Naive B cell (primary cell): ENCODE measurements around the gene ABHD12B. TPM values are rescaled to one million over a fixed set of nuclear protein-coding genes. Genes with fewer than 3 reads are reported as not detected.
A peak's percentile ranks its signal among the peaks of the same experiment; 100 is the strongest.

Source experiments
- ATAC-seq, 2 donors: fragments of 150-1000 bp; cut with Tn5 transposase; 2 replicates each; pipeline ENCODE4 v1.10.0; 2021; ENCODE audit warnings: low read depth in 2 of 2, mild to moderate bottlenecking in 2 of 2, moderate library complexity in 2 of 2
- DNase-seq: peaks from one replicate; pipeline ENCODE4 v3.0.0; 2022
- H3K27ac Mint-ChIP-seq, 6 donors: one replicate each; pipeline ENCODE4 v1.8.0; 2020 to 2022; ENCODE audit warnings: mild to moderate bottlenecking in 6 of 6, mixed read lengths in 6 of 6, moderate library complexity in 5 of 6, inconsistent platforms in 2 of 6
- H3K27me3 Mint-ChIP-seq, 3 donors: one replicate each; pipeline ENCODE4 v1.8.0; 2021 to 2022; ENCODE audit warnings: mixed read lengths in 3 of 3, mild to moderate bottlenecking in 1 of 3
- H3K36me3 Mint-ChIP-seq, 2 donors: one replicate each; pipeline ENCODE4 v1.8.0; 2020 to 2022; ENCODE audit warnings: mixed read lengths in 2 of 2, inconsistent platforms in 1 of 2, mild to moderate bottlenecking in 1 of 2
- H3K4me1 Mint-ChIP-seq, 3 donors: one replicate each; pipeline ENCODE4 v1.8.0; 2020 to 2022; ENCODE audit warnings: mixed read lengths in 3 of 3, inconsistent platforms in 1 of 3, mild to moderate bottlenecking in 1 of 3, moderate library complexity in 1 of 3
- H3K4me3 Mint-ChIP-seq, 8 donors: one replicate each; pipeline ENCODE4 v1.8.0; 2020 to 2022; ENCODE audit warnings: mild to moderate bottlenecking in 8 of 8, mixed read lengths in 8 of 8, moderate library complexity in 8 of 8, inconsistent platforms in 2 of 8
- H3K9me3 Mint-ChIP-seq, 7 donors: one replicate each; pipeline ENCODE4 v1.8.0; 2020 to 2022; ENCODE audit warnings: mixed read lengths in 7 of 7, mild to moderate bottlenecking in 5 of 7, inconsistent platforms in 2 of 7, moderate library complexity in 1 of 7
- polyA plus RNA-seq, 6 donors: library from polyadenylated mRNA; unstranded; fragments of 300-500 nt; fragmentation: Illumina TruSeq; gene quantifications; one replicate each; pipeline ENCODE4 v1.2.3, GENCODE V29; 2021; ENCODE audit warnings: low read depth in 6 of 6

ABHD12B gene
- polyA plus RNA-seq, 6 donors from 2014 or later, result not detected

- Mint-ChIP-seq H3K27ac (peak overlapping the region; percentile 92 to 99 (median 99)), H3K36me3 (peaks cover 0 to 8% of the 10 kb centered on the region in 2 donors), H3K9me3 (no peaks in the 10 kb centered on the region), H3K4me3 (peak overlapping the region; percentile 85 to 99 (median 98)), H3K4me1 (peaks cover 59 to 72% (median 60%) of the 10 kb centered on the region in 3 donors), H3K27me3 (no peaks in the 10 kb centered on the region)
- ATAC-seq (no peak), DNase-seq (no peak)
Measured at GRCh38 chr14:50831726-50832168, 40.1 kb upstream of the ABHD12B start.

- H3K36me3 Mint-ChIP-seq, result peaks cover 0 to 8% of the 10 kb centered on the region in 2 donors
- H3K27ac Mint-ChIP-seq, result peak overlapping the region in 3 of 6 donors; percentile 80 to 99 (median 81)
- H3K9me3 Mint-ChIP-seq, result no peaks in the 10 kb centered on the region
- H3K4me1 Mint-ChIP-seq, result peaks cover 53 to 65% (median 56%) of the 10 kb centered on the region in 3 donors
- H3K4me3 Mint-ChIP-seq, result peak overlapping the region in 5 of 8 donors; percentile 52 to 99 (median 85)
- no peak for DNase-seq
- no peak for ATAC-seq
- no peaks in the 10 kb centered on the region for H3K27me3 Mint-ChIP-seq
Measured at GRCh38 chr14:50832935-50833630, 38.8 kb upstream of the ABHD12B start.

- Mint-ChIP-seq H3K27ac (peak overlapping the region; percentile 28 to 93 (median 91)), H3K4me3 (peak overlapping the region in 7 of 8 donors; percentile 12 to 84 (median 61)), H3K4me1 (peaks cover 45 to 62% (median 48%) of the 10 kb centered on the region in 3 donors), H3K27me3 (no peaks in the 10 kb centered on the region), H3K9me3 (no peaks in the 10 kb centered on the region), H3K36me3 (peaks cover 0 to 8% of the 10 kb centered on the region in 2 donors)
- DNase-seq (no peak), ATAC-seq (no peak)
Measured at GRCh38 chr14:50834802-50835276, 37.0 kb upstream of the ABHD12B start.

- H3K9me3 Mint-ChIP-seq, result no peaks in the 10 kb centered on the region
- H3K36me3 Mint-ChIP-seq, result peaks cover 0 to 8% of the 10 kb centered on the region in 2 donors
- ATAC-seq, result peak; percentile 39 to 47
- peak overlapping the region; percentile 11 to 84 (median 60) for H3K4me3 Mint-ChIP-seq
- peak overlapping the region; percentile 28 to 93 (median 91) for H3K27ac Mint-ChIP-seq
- peaks cover 44 to 59% (median 46%) of the 10 kb centered on the region in 3 donors for H3K4me1 Mint-ChIP-seq
- peak; percentile 70 for DNase-seq
- no peaks in the 10 kb centered on the region for H3K27me3 Mint-ChIP-seq
Measured at GRCh38 chr14:50835280-50835679, 36.6 kb upstream of the ABHD12B start.

GRCh38 chr14:50836515-50836914, 35.3 kb upstream of the ABHD12B start:
- peaks cover 41 to 59% (median 42%) of the 10 kb centered on the region in 3 donors for H3K4me1 Mint-ChIP-seq
- no peak for DNase-seq
- peak overlapping the region in 4 of 6 donors; percentile 57 to 96 (median 72) for H3K27ac Mint-ChIP-seq
- no peak for ATAC-seq
- no peaks in the 10 kb centered on the region for H3K9me3 Mint-ChIP-seq
- no peaks in the 10 kb centered on the region for H3K27me3 Mint-ChIP-seq
- peak overlapping the region in 1 of 8 donors; percentile 68 for H3K4me3 Mint-ChIP-seq
- peaks cover 0 to 1% of the 10 kb centered on the region in 2 donors for H3K36me3 Mint-ChIP-seq

GRCh38 chr14:50837271-50837670, 34.6 kb upstream of the ABHD12B start:
- Mint-ChIP-seq H3K27me3 (no peaks in the 10 kb centered on the region), H3K36me3 (no peaks in the 10 kb centered on the region), H3K27ac (peak overlapping the region in 4 of 6 donors; percentile 36 to 75 (median 57)), H3K9me3 (no peaks in the 10 kb centered on the region), H3K4me1 (peaks cover 35 to 52% (median 35%) of the 10 kb centered on the region in 3 donors), H3K4me3 (peak overlapping the region in 1 of 8 donors; percentile 39)
- DNase-seq (no peak), ATAC-seq (no peak)

GRCh38 chr14:50837850-50838470, 33.9 kb upstream of the ABHD12B start:
- DNase-seq (no peak), ATAC-seq (no peak)
- Mint-ChIP-seq H3K4me3 (no peak overlapping the region), H3K27ac (peak overlapping the region in 4 of 6 donors; percentile 23 to 53 (median 38)), H3K36me3 (no peaks in the 10 kb centered on the region), H3K4me1 (peaks cover 29 to 45% (median 32%) of the 10 kb centered on the region in 3 donors), H3K27me3 (no peaks in the 10 kb centered on the region), H3K9me3 (no peaks in the 10 kb centered on the region)

- Mint-ChIP-seq H3K27ac (peak overlapping the region in 1 of 6 donors; percentile 35), H3K9me3 (no peaks in the 10 kb centered on the region), H3K27me3 (no peaks in the 10 kb centered on the region), H3K36me3 (no peaks in the 10 kb centered on the region), H3K4me3 (peak overlapping the region in 1 of 8 donors; percentile 76), H3K4me1 (peaks cover 32 to 38% (median 34%) of the 10 kb centered on the region in 3 donors)
- DNase-seq, result no peak
- no peak for ATAC-seq
Measured at GRCh38 chr14:50839048-50839447, 32.8 kb upstream of the ABHD12B start.

GRCh38 chr14:50839691-50840090, 32.2 kb upstream of the ABHD12B start:
- H3K36me3 Mint-ChIP-seq, result no peaks in the 10 kb centered on the region
- H3K9me3 Mint-ChIP-seq, result no peaks in the 10 kb centered on the region
- ATAC-seq (no peak), DNase-seq (no peak)
- H3K4me1 Mint-ChIP-seq, result peaks cover 27 to 32% (median 30%) of the 10 kb centered on the region in 3 donors
- H3K27me3 Mint-ChIP-seq, result no peaks in the 10 kb centered on the region
- H3K27ac Mint-ChIP-seq, result peak overlapping the region in 1 of 6 donors; percentile 60
- H3K4me3 Mint-ChIP-seq, result no peak overlapping the region

- Mint-ChIP-seq H3K4me1 (peaks cover 4 to 5% (median 5%) of the 10 kb centered on the region in 3 donors), H3K9me3 (no peaks in the 10 kb centered on the region), H3K27ac (no peak overlapping the region), H3K27me3 (no peaks in the 10 kb centered on the region), H3K36me3 (no peaks in the 10 kb centered on the region), H3K4me3 (no peak overlapping the region)
- ATAC-seq (no peak), DNase-seq (no peak)
Measured at GRCh38 chr14:50844391-50844790, 27.5 kb upstream of the ABHD12B start.

- Mint-ChIP-seq H3K27me3 (no peaks in the 10 kb centered on the region), H3K4me1 (peaks cover 4 to 5% (median 5%) of the 10 kb centered on the region in 3 donors), H3K36me3 (no peaks in the 10 kb centered on the region), H3K9me3 (no peaks in the 10 kb centered on the region), H3K4me3 (no peak overlapping the region), H3K27ac (no peak overlapping the region)
- DNase-seq, result no peak
- no peak for ATAC-seq
Measured at GRCh38 chr14:50845166-50845565, 26.7 kb upstream of the ABHD12B start.

- no peaks in the 10 kb centered on the region for H3K9me3 Mint-ChIP-seq
- no peaks in the 10 kb centered on the region for H3K27me3 Mint-ChIP-seq
- H3K27ac Mint-ChIP-seq, result no peak overlapping the region
- no peaks in the 10 kb centered on the region for H3K36me3 Mint-ChIP-seq
- no peak overlapping the region for H3K4me3 Mint-ChIP-seq
- ATAC-seq, result no peak
- H3K4me1 Mint-ChIP-seq, result peaks cover 0 to 5% (median 4%) of the 10 kb centered on the region in 3 donors
- no peak for DNase-seq
Measured at GRCh38 chr14:50846226-50846880, 25.5 kb upstream of the ABHD12B start.

- ATAC-seq, result no peak
- no peak overlapping the region for H3K27ac Mint-ChIP-seq
- H3K4me3 Mint-ChIP-seq, result no peak overlapping the region
- H3K4me1 Mint-ChIP-seq, result peaks cover 0 to 7% (median 5%) of the 10 kb centered on the region in 3 donors
- no peaks in the 10 kb centered on the region for H3K36me3 Mint-ChIP-seq
- DNase-seq, result no peak
- no peaks in the 10 kb centered on the region for H3K27me3 Mint-ChIP-seq
- H3K9me3 Mint-ChIP-seq, result peaks cover 0 to 2% (median 0%) of the 10 kb centered on the region in 7 donors
Measured at GRCh38 chr14:50853891-50854290, 18.0 kb upstream of the ABHD12B start.
